ENCODE data around the gene IPCEF1. TPM values are rescaled to one million over a fixed set of nuclear protein-coding genes. Genes with fewer than 3 reads are reported as not detected.
A peak's percentile ranks its signal among the peaks of the same experiment; 100 is the strongest.

Gene IPCEF1
- total and polyA plus RNA-seq, 2 experiments from 2014 or later: not detected

GRCh38 chr6:154156135-154156896, 200.3 kb downstream of the IPCEF1 start:
- DNase-seq: peak; percentile 53
- in situ Hi-C loops (cut with MboI): loop anchor here (10.0 to 25.0 kb wide), 3 partner anchors 188 to 631 kb away; no protein-coding TSS in a partner anchor
- Histone ChIP-seq H2AFZ (no peak overlapping the region), H3K27me3 (replicated peaks; ENCODE audit: insufficient read depth) (no peaks in the 10 kb centered on the region), H3K79me2 (ENCODE audit: insufficient read depth) (no peaks in the 10 kb centered on the region), H3K9ac (no peak overlapping the region), H3F3A (ENCODE audit: insufficient read depth) (no peaks in the 10 kb centered on the region), H3K9me3 (ENCODE audit: low read depth) (no peaks in the 10 kb centered on the region), H3K36me3 (ENCODE audit: low read depth) (no peaks in the 10 kb centered on the region), H3K9me2 (ENCODE audit: insufficient read depth) (no peaks in the 10 kb centered on the region), H3K27ac (no peak overlapping the region), H4K20me1 (ENCODE audit: insufficient read depth) (no peaks in the 10 kb centered on the region), H3K4me3 (no peak overlapping the region), H3K4me2 (ENCODE audit: unreplicated experiment) (no peak overlapping the region), H3K4me1 (ENCODE audit: insufficient read depth) (no peaks in the 10 kb centered on the region)
- 79 to 83% methylated on average over 11 of the region's 11 CpGs for WGBS, 2 experiments (ENCODE audit: low coverage in 1 of 2, low lambda C conversion rate in 2 of 2, missing lambda C conversion rate in 2 of 2)
- TF ChIP-seq EZH2 (IDR thresholded peaks at IDR 0.05; ENCODE audit: insufficient read depth, poor library complexity, severe bottlenecking): no peak
- TF ChIP-seq EZH2phosphoT487 (IDR thresholded peaks at IDR 0.05; ENCODE audit: insufficient read depth, low read depth): no peak

GRCh38 chr6:154154389-154154967, 202.1 kb downstream of the IPCEF1 start:
- 33 to 34% methylated on average over 6 of the region's 6 CpGs for WGBS, 2 experiments (ENCODE audit: low coverage in 1 of 2, low lambda C conversion rate in 2 of 2, missing lambda C conversion rate in 2 of 2)

GRCh38 chr6:154143753-154144152, 212.8 kb downstream of the IPCEF1 start:
- Histone ChIP-seq H3K4me2 (ENCODE audit: unreplicated experiment) (no peak overlapping the region), H3F3A (ENCODE audit: insufficient read depth) (no peaks in the 10 kb centered on the region), H3K9me3 (ENCODE audit: low read depth) (no peaks in the 10 kb centered on the region), H3K9ac (no peak overlapping the region), H3K27me3 (replicated peaks; ENCODE audit: insufficient read depth) (no peaks in the 10 kb centered on the region), H3K4me1 (ENCODE audit: insufficient read depth) (no peaks in the 10 kb centered on the region), H3K4me3 (no peak overlapping the region), H3K9me2 (ENCODE audit: insufficient read depth) (no peaks in the 10 kb centered on the region), H2AFZ (no peak overlapping the region), H4K20me1 (ENCODE audit: insufficient read depth) (no peaks in the 10 kb centered on the region), H3K79me2 (ENCODE audit: insufficient read depth) (no peaks in the 10 kb centered on the region), H3K27ac (no peak overlapping the region), H3K36me3 (ENCODE audit: low read depth) (no peaks in the 10 kb centered on the region)
- TF ChIP-seq EZH2 (IDR thresholded peaks at IDR 0.05; ENCODE audit: insufficient read depth, poor library complexity, severe bottlenecking): no peak
- TF ChIP-seq EZH2phosphoT487 (IDR thresholded peaks at IDR 0.05; ENCODE audit: insufficient read depth, low read depth): no peak
- in situ Hi-C loops (cut with MboI): no loop called here
- no peak for DNase-seq
- 25 to 50% methylated on average over 1 of the region's 1 CpG for WGBS, 2 experiments (ENCODE audit: low coverage in 1 of 2, low lambda C conversion rate in 2 of 2, missing lambda C conversion rate in 2 of 2)

More at GRCh38 chr6:154154389-154154967, 202.1 kb downstream of the IPCEF1 start:
- H3K4me3 ChIP-seq: no peak overlapping the region
- H3K4me1 ChIP-seq (ENCODE audit: insufficient read depth): no peaks in the 10 kb centered on the region
- H3K36me3 ChIP-seq (ENCODE audit: low read depth): no peaks in the 10 kb centered on the region
- H3K27me3 ChIP-seq (replicated peaks; ENCODE audit: insufficient read depth): no peaks in the 10 kb centered on the region
- no peak overlapping the region for H3K27ac ChIP-seq
- H3K9me3 ChIP-seq (ENCODE audit: low read depth): no peaks in the 10 kb centered on the region
- H2AFZ ChIP-seq: no peak overlapping the region
- TF ChIP-seq EZH2phosphoT487 (IDR thresholded peaks at IDR 0.05; ENCODE audit: insufficient read depth, low read depth) (no peak), EZH2 (IDR thresholded peaks at IDR 0.05; ENCODE audit: insufficient read depth, poor library complexity, severe bottlenecking) (no peak)
- no peaks in the 10 kb centered on the region for H3K79me2 ChIP-seq (ENCODE audit: insufficient read depth)
- no peak overlapping the region for H3K4me2 ChIP-seq (ENCODE audit: unreplicated experiment)
- peak; percentile 77 for DNase-seq
- H4K20me1 ChIP-seq (ENCODE audit: insufficient read depth): no peaks in the 10 kb centered on the region
- H3F3A ChIP-seq (ENCODE audit: insufficient read depth): no peaks in the 10 kb centered on the region
- H3K9me2 ChIP-seq (ENCODE audit: insufficient read depth): no peaks in the 10 kb centered on the region
- in situ Hi-C loops (cut with MboI): loop anchor here (10.0 to 25.0 kb wide), 3 partner anchors 190 to 633 kb away; no protein-coding TSS in a partner anchor
- no peak overlapping the region for H3K9ac ChIP-seq

GRCh38 chr6:154140743-154141142, 215.9 kb downstream of the IPCEF1 start:
- Histone ChIP-seq H3K9me2 (ENCODE audit: insufficient read depth) (no peaks in the 10 kb centered on the region), H2AFZ (no peak overlapping the region), H3K4me3 (no peak overlapping the region), H3K9me3 (ENCODE audit: low read depth) (no peaks in the 10 kb centered on the region), H4K20me1 (ENCODE audit: insufficient read depth) (no peaks in the 10 kb centered on the region), H3K27me3 (replicated peaks; ENCODE audit: insufficient read depth) (no peaks in the 10 kb centered on the region), H3K79me2 (ENCODE audit: insufficient read depth) (no peaks in the 10 kb centered on the region), H3K4me2 (ENCODE audit: unreplicated experiment) (no peak overlapping the region), H3K36me3 (ENCODE audit: low read depth) (no peaks in the 10 kb centered on the region), H3F3A (ENCODE audit: insufficient read depth) (no peaks in the 10 kb centered on the region), H3K4me1 (ENCODE audit: insufficient read depth) (no peaks in the 10 kb centered on the region), H3K27ac (no peak overlapping the region), H3K9ac (no peak overlapping the region)
- DNase-seq: no peak
- TF ChIP-seq EZH2 (IDR thresholded peaks at IDR 0.05; ENCODE audit: insufficient read depth, poor library complexity, severe bottlenecking) (no peak), EZH2phosphoT487 (IDR thresholded peaks at IDR 0.05; ENCODE audit: insufficient read depth, low read depth) (no peak)
- WGBS, 2 experiments (ENCODE audit: low coverage in 1 of 2, low lambda C conversion rate in 2 of 2, missing lambda C conversion rate in 2 of 2): 27 to 30% methylated on average over 2 of the region's 2 CpGs
- in situ Hi-C loops (cut with MboI): no loop called here

Data from GM23248 (cell line).